ENCODE results near the gene THAP5.

DNA sequence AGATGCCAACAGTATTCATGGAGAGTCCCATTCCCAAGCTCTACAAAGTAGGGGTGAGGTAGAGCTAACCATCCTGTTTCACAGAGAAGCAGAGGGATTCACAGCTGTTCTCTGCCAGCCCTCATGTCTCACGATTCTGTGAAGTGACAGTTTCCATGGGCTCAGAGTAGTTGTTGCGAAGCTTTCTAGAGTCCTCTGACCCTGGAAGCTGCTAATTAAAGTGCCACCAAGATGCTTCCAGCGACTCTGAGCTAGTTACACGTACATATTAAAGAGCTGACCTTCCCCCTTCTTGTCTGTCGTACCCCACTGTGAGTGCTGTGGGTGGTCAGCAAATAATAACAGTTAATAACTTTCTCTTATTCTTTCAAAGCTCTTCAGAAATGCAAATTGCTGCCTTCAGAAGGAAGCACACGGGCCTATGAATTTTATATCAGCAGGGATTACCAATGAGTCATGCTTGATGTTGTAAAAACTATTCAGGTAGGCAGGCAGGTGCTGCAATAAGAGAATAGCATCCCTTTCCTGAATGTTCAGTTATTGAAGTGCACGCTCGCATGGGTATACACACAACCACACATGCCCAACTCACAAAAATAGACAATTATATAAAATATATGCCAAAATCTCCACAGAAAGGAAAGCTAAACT is 34.3 kb upstream of the THAP5 start:
- TF ChIP-seq RARB (CRISPR knock-in tag; IDR thresholded peaks at IDR 0.05) (no peak), POLR2A (IDR thresholded peaks at IDR 0.05; ENCODE audit: low read length) (no peak), ZFP36 (IDR thresholded peaks at IDR 0.05; ENCODE audit: borderline replicate concordance, partially characterized antibody) (no peak), EP300 (IDR thresholded peaks at IDR 0.05) (no peak), ESRRA (IDR thresholded peaks at IDR 0.05; ENCODE audit: borderline replicate concordance, low read length) (no peak), HDAC2 (IDR thresholded peaks at IDR 0.05) (no peak)
- TF ChIP-seq, protein P1, sequence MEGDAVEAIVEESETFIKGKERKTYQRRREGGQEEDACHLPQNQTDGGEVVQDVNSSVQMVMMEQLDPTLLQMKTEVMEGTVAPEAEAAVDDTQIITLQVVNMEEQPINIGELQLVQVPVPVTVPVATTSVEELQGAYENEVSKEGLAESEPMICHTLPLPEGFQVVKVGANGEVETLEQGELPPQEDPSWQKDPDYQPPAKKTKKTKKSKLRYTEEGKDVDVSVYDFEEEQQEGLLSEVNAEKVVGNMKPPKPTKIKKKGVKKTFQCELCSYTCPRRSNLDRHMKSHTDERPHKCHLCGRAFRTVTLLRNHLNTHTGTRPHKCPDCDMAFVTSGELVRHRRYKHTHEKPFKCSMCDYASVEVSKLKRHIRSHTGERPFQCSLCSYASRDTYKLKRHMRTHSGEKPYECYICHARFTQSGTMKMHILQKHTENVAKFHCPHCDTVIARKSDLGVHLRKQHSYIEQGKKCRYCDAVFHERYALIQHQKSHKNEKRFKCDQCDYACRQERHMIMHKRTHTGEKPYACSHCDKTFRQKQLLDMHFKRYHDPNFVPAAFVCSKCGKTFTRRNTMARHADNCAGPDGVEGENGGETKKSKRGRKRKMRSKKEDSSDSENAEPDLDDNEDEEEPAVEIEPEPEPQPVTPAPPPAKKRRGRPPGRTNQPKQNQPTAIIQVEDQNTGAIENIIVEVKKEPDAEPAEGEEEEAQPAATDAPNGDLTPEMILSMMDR (IDR thresholded peaks at IDR 0.05): no peak
- TF ChIP-seq, protein P2, sequence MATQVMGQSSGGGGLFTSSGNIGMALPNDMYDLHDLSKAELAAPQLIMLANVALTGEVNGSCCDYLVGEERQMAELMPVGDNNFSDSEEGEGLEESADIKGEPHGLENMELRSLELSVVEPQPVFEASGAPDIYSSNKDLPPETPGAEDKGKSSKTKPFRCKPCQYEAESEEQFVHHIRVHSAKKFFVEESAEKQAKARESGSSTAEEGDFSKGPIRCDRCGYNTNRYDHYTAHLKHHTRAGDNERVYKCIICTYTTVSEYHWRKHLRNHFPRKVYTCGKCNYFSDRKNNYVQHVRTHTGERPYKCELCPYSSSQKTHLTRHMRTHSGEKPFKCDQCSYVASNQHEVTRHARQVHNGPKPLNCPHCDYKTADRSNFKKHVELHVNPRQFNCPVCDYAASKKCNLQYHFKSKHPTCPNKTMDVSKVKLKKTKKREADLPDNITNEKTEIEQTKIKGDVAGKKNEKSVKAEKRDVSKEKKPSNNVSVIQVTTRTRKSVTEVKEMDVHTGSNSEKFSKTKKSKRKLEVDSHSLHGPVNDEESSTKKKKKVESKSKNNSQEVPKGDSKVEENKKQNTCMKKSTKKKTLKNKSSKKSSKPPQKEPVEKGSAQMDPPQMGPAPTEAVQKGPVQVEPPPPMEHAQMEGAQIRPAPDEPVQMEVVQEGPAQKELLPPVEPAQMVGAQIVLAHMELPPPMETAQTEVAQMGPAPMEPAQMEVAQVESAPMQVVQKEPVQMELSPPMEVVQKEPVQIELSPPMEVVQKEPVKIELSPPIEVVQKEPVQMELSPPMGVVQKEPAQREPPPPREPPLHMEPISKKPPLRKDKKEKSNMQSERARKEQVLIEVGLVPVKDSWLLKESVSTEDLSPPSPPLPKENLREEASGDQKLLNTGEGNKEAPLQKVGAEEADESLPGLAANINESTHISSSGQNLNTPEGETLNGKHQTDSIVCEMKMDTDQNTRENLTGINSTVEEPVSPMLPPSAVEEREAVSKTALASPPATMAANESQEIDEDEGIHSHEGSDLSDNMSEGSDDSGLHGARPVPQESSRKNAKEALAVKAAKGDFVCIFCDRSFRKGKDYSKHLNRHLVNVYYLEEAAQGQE (IDR thresholded peaks at IDR 0.05): no peak
- TF ChIP-seq, protein P3, sequence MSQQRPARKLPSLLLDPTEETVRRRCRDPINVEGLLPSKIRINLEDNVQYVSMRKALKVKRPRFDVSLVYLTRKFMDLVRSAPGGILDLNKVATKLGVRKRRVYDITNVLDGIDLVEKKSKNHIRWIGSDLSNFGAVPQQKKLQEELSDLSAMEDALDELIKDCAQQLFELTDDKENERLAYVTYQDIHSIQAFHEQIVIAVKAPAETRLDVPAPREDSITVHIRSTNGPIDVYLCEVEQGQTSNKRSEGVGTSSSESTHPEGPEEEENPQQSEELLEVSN (IDR thresholded peaks at IDR 0.05; ENCODE audit: borderline replicate concordance, low read depth): no peak
- TF ChIP-seq, protein P4, sequence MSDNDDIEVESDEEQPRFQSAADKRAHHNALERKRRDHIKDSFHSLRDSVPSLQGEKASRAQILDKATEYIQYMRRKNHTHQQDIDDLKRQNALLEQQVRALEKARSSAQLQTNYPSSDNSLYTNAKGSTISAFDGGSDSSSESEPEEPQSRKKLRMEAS (IDR thresholded peaks at IDR 0.05): no peak
